Endodermal cell (in vitro differentiated cells): ENCODE data around the gene DNPEP. TPM values are rescaled to one million over a fixed set of nuclear protein-coding genes. Genes with fewer than 3 reads are reported as not detected.

ENCODE experiments used
- DNase-seq: peaks from one replicate; pipeline ENCODE4 v3.0.0-alpha.2; 2017
- H3K27ac ChIP-seq: 2 replicates; pipeline ENCODE4 v1.5.1; 2013; ENCODE audit warnings: mild to moderate bottlenecking, low read depth, low read length, moderate library complexity
- H3K27me3 ChIP-seq: 2 replicates; pipeline ENCODE4 v1.6.1; 2013; ENCODE audit warnings: mild to moderate bottlenecking, low read length, moderate library complexity; ENCODE audit not compliant: insufficient read depth, control insufficient read depth, poor library complexity, severe bottlenecking
- H3K36me3 ChIP-seq: 2 replicates; pipeline ENCODE4 v1.7.0; 2013; ENCODE audit warnings: mild to moderate bottlenecking, low read length, moderate library complexity; ENCODE audit not compliant: control insufficient read depth, insufficient read depth
- H3K4me1 ChIP-seq: one replicate; pipeline ENCODE4 v1.7.0; 2013; ENCODE audit warnings: low read length; ENCODE audit not compliant: control insufficient read depth, insufficient read depth
- H3K4me3 ChIP-seq: 2 replicates; pipeline ENCODE4 v1.5.1; 2013; ENCODE audit warnings: mild to moderate bottlenecking, low read length, moderate library complexity
- H3K9ac ChIP-seq: 2 replicates; pipeline ENCODE4 v1.6.1; 2013; ENCODE audit warnings: mild to moderate bottlenecking, low read length, moderate library complexity; ENCODE audit not compliant: poor library complexity, severe bottlenecking; ENCODE audit errors: extremely low read depth
- H3K9me3 ChIP-seq: 2 replicates; pipeline ENCODE4 v1.6.1; 2013; ENCODE audit warnings: mild to moderate bottlenecking, low read length, moderate library complexity; ENCODE audit not compliant: control insufficient read depth
- H3K27ac Mint-ChIP-seq: 2 replicates; pipeline ENCODE4 v1.8.0; 2020; ENCODE audit warnings: mixed read lengths
- H3K27me3 Mint-ChIP-seq: 2 replicates; pipeline ENCODE4 v1.8.0; 2021; ENCODE audit warnings: mild to moderate bottlenecking, mixed read lengths; ENCODE audit not compliant: insufficient read depth
- H3K36me3 Mint-ChIP-seq: 2 replicates; pipeline ENCODE4 v1.8.0; 2020; ENCODE audit warnings: low read depth, mixed read lengths
- H3K4me1 Mint-ChIP-seq: 2 replicates; pipeline ENCODE4 v1.8.0; 2020; ENCODE audit warnings: mixed read lengths
- H3K4me3 Mint-ChIP-seq: 2 replicates; pipeline ENCODE4 v1.8.0; 2020; ENCODE audit warnings: mild to moderate bottlenecking, moderate library complexity, mixed read lengths
- H3K9me3 Mint-ChIP-seq: 2 replicates; pipeline ENCODE4 v1.8.0; 2020; ENCODE audit warnings: mild to moderate bottlenecking, mixed read lengths
- CTCF ChIP-seq: fragments of 200-600 bp; sonication (generic); conservative IDR thresholded peaks from 2 replicates; pipeline ENCODE4 v1.5.0; 2021; ENCODE audit warnings: antibody characterized with exemption, mild to moderate bottlenecking
- WGBS, 2 experiments: methylation state at CpG; one replicate each; pipeline versions ENCODE4 v1.1.5 to v1.1.7; 2013; ENCODE audit warnings: missing lambda C conversion rate in 2 of 2, mixed read lengths in 1 of 2; ENCODE audit not compliant: insufficient coverage in 1 of 2, insufficient read length in 1 of 2; 5-methylcytosine and 5-hydroxymethylcytosine counted together
- total RNA-seq, 2 donors: library from RNA; stranded (reverse); fragmentation: NEBNext Ultra II Directional in 1 of 2; extraction: Animal tissue kit (Norgen Biotek cat#: 25700) in 1 of 2; gene quantifications; 2 replicates in 1 of 2; 3 replicates in 1 of 2; pipeline ENCODE4 v1.2.1, GENCODE V29; 2021

The DNPEP gene
- total RNA-seq, 2 donors from 2014 or later = 54.6 to 76.1 TPM

GRCh38 chr2:219428469-219428868, 40.8 kb upstream of the DNPEP start:
- Histone ChIP-seq H3K4me3 (no peak overlapping the region), H3K9ac (no peak overlapping the region), H3K27me3 (no peaks in the 10 kb centered on the region), H3K36me3 (no peaks in the 10 kb centered on the region), H3K27ac (no peak overlapping the region), H3K9me3 (no peaks in the 10 kb centered on the region), H3K4me1 (peaks cover 7% of the 10 kb centered on the region)
- peaks cover 7% of the 10 kb centered on the region for H3K4me1 Mint-ChIP-seq
- TF ChIP-seq CTCF = no peak
- no peak overlapping the region for H3K4me3 Mint-ChIP-seq
- no peaks in the 10 kb centered on the region for H3K36me3 Mint-ChIP-seq
- peaks cover 32% of the 10 kb centered on the region for H3K27me3 Mint-ChIP-seq
- no peak overlapping the region for H3K27ac Mint-ChIP-seq
- no peak for DNase-seq
- H3K9me3 Mint-ChIP-seq = no peaks in the 10 kb centered on the region

- no peaks in the 10 kb centered on the region for H3K36me3 Mint-ChIP-seq
- Histone ChIP-seq H3K36me3 (no peaks in the 10 kb centered on the region), H3K4me3 (no peak overlapping the region), H3K9ac (no peak overlapping the region), H3K9me3 (no peaks in the 10 kb centered on the region), H3K4me1 (peaks cover 7% of the 10 kb centered on the region), H3K27ac (no peak overlapping the region), H3K27me3 (no peaks in the 10 kb centered on the region)
- TF ChIP-seq CTCF = no peak
- peaks cover 34% of the 10 kb centered on the region for H3K27me3 Mint-ChIP-seq
- peak; percentile 47 for DNase-seq
- no peaks in the 10 kb centered on the region for H3K9me3 Mint-ChIP-seq
- WGBS, 2 experiments = 40 to 87% methylated on average over 1 to 7 of the region's 7 CpGs
- H3K27ac Mint-ChIP-seq = no peak overlapping the region
- H3K4me3 Mint-ChIP-seq = no peak overlapping the region
- peaks cover 7% of the 10 kb centered on the region for H3K4me1 Mint-ChIP-seq
Measured at GRCh38 chr2:219426534-219427136, 38.9 kb upstream of the DNPEP start.

- H3K4me1 Mint-ChIP-seq = peaks cover 7% of the 10 kb centered on the region
- H3K9ac ChIP-seq = no peak overlapping the region
Measured at GRCh38 chr2:219426068-219426443, 38.3 kb upstream of the DNPEP start.

More at GRCh38 chr2:219426068-219426443, 38.3 kb upstream of the DNPEP start:
- Histone ChIP-seq H3K9me3 (no peaks in the 10 kb centered on the region), H3K4me3 (no peak overlapping the region), H3K36me3 (no peaks in the 10 kb centered on the region), H3K4me1 (peaks cover 7% of the 10 kb centered on the region), H3K27ac (no peak overlapping the region), H3K27me3 (no peaks in the 10 kb centered on the region)
- DNase-seq = peak; percentile 45
- no peaks in the 10 kb centered on the region for H3K36me3 Mint-ChIP-seq
- H3K4me3 Mint-ChIP-seq = no peak overlapping the region
- H3K27me3 Mint-ChIP-seq = peaks cover 37% of the 10 kb centered on the region
- H3K27ac Mint-ChIP-seq = no peak overlapping the region
- H3K9me3 Mint-ChIP-seq = no peaks in the 10 kb centered on the region
- WGBS, 2 experiments = 88 to 100% methylated on average over 1 to 7 of the region's 7 CpGs
- TF ChIP-seq CTCF = no peak
